IPS-18a (cell line): ENCODE results near the gene EIF4E.
"Not testable (repeated sequence)": the region's sequence is repeated elsewhere in the genome, so short reads cannot be mapped to it uniquely, and the experiment has no call there.

Experiments used
- H3K27ac ChIP-seq: one replicate; pipeline ENCODE4 v1.5.1; 2013; ENCODE audit warnings: low read length
- H3K27me3 ChIP-seq: one replicate; pipeline ENCODE4 v1.6.1; 2013; ENCODE audit warnings: mild to moderate bottlenecking, low read length; ENCODE audit not compliant: control insufficient read depth, insufficient read depth
- H3K36me3 ChIP-seq: one replicate; pipeline ENCODE4 v1.6.1; 2013; ENCODE audit warnings: low read depth, low read length; ENCODE audit not compliant: control insufficient read depth
- H3K4me1 ChIP-seq: one replicate; pipeline ENCODE4 v1.6.1; 2013; ENCODE audit warnings: low read depth, low read length; ENCODE audit not compliant: control insufficient read depth
- H3K4me3 ChIP-seq: one replicate; pipeline ENCODE4 v1.5.1; 2013; ENCODE audit warnings: low read length
- H3K9ac ChIP-seq: one replicate; pipeline ENCODE4 v1.6.1; 2013; ENCODE audit warnings: mild to moderate bottlenecking, low read length, moderate library complexity
- H3K9me3 ChIP-seq: one replicate; pipeline ENCODE4 v1.6.1; 2013; ENCODE audit warnings: low read depth, low read length; ENCODE audit not compliant: control insufficient read depth

The EIF4E gene

DNA sequence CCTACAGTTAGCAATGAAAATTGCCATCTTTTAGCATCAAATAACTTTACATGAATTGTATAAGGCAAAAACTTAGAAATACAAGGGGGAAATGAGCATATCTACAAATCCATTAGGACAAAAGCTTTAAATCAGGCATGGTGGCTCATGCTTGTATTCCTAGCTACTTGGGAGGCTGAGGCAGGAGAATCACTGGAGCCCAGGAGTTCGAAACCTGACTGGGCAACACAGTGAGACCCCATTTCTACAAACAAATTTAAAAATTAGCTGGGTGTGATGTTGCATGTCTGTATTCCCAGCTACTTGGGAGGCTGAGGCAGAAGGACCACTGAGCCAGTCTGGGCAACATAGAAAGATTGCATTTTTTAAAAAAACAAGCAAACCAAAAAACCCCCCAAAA, 61.3 kb downstream of the EIF4E start:
- Histone ChIP-seq H3K36me3 (no peaks in the 10 kb centered on the region), H3K4me3 (no peak overlapping the region), H3K9ac (no peak overlapping the region), H3K9me3 (no peaks in the 10 kb centered on the region), H3K4me1 (no peaks in the 10 kb centered on the region), H3K27me3 (no peaks in the 10 kb centered on the region), H3K27ac (no peak overlapping the region)

DNA sequence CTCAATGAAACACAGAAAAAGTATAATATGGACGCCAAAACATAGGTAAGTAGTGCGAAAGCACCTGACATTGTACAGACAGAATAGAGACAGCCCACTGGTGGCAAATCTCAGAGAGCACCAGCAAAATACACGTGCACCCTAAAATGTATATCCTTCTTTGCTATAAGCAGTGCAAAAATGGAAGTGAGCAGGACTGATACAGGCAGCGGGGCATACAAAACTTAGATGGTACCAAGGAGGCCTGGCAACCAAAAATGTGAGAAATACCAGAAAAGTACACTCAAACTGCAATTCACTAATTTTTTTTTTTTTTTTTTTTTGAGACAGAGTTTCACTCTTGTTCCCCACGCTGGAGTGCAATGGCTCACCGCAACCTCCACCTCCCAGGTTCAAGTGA, 63.9 kb downstream of the EIF4E start:
- Histone ChIP-seq H3K9me3 (no peaks in the 10 kb centered on the region), H3K27me3 (no peaks in the 10 kb centered on the region), H3K36me3 (no peaks in the 10 kb centered on the region), H3K4me3 (no peak overlapping the region), H3K9ac (no peak overlapping the region), H3K27ac (no peak overlapping the region), H3K4me1 (no peaks in the 10 kb centered on the region)

DNA sequence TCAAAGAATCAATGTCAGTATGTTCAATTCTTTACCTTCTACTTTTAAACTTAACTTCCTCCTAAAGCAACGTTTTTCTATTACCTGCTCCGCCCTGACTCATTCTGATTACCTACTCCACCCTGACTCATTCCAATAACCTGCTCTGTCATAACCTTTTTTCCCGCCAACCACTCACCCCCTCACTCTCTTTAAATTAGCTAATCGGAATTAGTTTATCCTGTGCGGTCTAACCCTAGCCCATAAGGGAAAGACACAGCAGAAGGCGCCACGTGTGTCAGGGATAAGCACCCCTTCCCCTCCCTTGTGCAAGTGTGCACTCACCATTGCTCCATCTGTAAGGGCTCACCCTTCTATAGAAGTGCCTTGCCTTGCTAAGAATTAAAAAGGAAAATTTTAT, 64.4 kb downstream of the EIF4E start:
- no peaks in the 10 kb centered on the region for H3K9me3 ChIP-seq
- H3K9ac ChIP-seq: no peak overlapping the region
- H3K4me3 ChIP-seq: no peak overlapping the region
- H3K4me1 ChIP-seq: no peaks in the 10 kb centered on the region
- H3K27me3 ChIP-seq: no peaks in the 10 kb centered on the region
- no peak overlapping the region for H3K27ac ChIP-seq
- no peaks in the 10 kb centered on the region for H3K36me3 ChIP-seq

DNA sequence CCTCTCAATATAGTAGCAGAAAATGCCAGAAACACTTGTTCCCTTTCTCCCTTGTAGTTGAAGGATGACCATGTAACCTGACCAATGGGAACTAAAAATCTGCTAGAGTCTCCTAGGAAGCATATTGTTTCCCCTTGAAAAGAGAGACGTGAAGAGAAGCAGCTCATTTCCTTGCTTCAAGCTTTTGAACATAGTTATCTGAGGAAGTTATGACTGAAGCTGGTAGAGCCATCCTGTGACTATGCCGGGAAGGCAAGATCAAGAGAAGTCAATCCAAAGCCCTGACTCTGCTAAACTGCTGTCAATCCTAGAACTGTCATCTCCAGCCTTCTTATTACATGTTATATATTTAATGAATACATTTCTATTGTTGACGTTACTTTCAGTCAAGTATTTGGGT, 66.6 kb downstream of the EIF4E start:
- no peaks in the 10 kb centered on the region for H3K9me3 ChIP-seq
- no peak overlapping the region for H3K4me3 ChIP-seq
- H3K4me1 ChIP-seq: no peaks in the 10 kb centered on the region
- H3K36me3 ChIP-seq: no peaks in the 10 kb centered on the region
- H3K27me3 ChIP-seq: no peaks in the 10 kb centered on the region
- no peak overlapping the region for H3K27ac ChIP-seq
- no peak overlapping the region for H3K9ac ChIP-seq

DNA sequence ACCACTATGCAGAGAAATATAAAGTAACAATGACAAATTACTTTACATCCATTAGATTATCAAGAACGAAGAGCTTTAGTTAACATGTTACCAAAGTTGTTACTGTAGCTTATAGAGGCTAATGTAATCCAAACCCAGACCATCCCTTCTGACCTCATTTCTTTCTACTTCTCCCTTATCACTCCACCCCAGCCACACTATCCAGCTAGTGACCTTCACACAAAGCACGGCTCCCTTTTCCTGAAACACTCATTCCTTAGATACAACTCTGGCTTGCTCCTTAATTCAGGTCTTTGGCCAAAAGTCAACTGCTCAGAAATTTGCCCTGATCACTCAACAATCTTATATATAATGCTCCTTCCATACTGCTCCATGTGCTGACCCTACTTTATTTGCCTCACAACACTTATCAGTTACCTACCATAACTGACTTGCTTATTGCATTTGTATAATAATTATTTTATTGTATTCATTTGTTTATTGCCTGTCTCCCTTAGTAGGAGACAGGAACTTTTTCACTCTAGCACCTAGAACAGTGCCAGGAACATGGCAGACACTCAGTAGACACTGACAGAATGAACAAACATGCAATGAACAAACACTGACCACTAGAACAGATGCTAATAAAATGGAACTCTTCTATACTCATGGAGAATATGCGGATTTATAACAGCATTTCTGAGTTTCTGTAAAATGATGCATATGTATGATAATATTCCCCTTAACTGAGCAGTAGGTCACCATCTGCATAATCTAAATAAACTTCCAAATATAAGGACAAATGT, 67.6 kb downstream of the EIF4E start:
- Histone ChIP-seq H3K4me3 (no peak overlapping the region), H3K27me3 (no peaks in the 10 kb centered on the region), H3K36me3 (no peaks in the 10 kb centered on the region), H3K9ac (no peak overlapping the region), H3K4me1 (no peaks in the 10 kb centered on the region), H3K9me3 (no peaks in the 10 kb centered on the region), H3K27ac (no peak overlapping the region)

DNA sequence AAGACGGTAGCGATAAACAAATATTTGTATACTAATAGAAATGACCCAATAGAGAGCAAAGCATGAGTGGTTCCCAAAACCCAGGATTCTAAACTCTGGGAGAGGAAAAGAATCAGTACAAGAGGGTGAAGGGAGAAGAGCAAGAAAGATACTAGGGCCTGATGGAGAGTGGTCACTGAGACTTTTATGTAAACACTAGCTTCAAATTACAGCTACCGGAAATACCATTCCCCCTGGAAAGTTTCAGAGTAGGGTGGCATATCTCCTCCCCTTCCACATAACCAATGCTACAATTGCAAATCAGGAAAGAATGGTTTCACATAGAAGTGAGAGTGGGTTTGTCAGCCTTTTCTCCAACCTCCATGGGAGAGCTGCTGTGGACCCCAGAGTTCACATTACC, 77.1 kb downstream of the EIF4E start:
- no peaks in the 10 kb centered on the region for H3K9me3 ChIP-seq
- no peak overlapping the region for H3K9ac ChIP-seq
- peaks cover 11% of the 10 kb centered on the region for H3K4me1 ChIP-seq
- peak overlapping the region; percentile 3 for H3K4me3 ChIP-seq
- H3K27me3 ChIP-seq: no peaks in the 10 kb centered on the region
- no peak overlapping the region for H3K27ac ChIP-seq
- no peaks in the 10 kb centered on the region for H3K36me3 ChIP-seq

DNA sequence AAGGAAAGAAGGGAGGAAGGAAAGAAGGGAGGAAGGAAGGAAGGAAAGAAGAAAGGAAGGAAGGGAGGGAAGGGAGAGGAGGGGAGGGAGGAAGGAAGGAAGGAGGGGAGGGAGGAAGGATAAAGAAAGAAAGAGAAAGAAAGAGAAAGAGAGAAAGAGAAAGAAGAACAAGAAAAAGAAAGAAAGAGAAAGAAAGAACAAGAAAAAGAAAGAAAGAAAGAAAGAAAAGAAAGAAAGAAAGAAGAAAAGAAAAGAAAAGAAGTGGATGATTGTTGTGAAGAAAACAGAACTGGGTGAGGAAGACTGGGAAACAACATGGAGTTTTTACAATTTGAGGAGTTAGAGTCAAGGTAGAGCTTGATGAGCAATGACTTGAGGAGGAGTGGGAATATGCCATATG, 78.0 kb downstream of the EIF4E start:
- Histone ChIP-seq H3K4me1 (peaks cover 11% of the 10 kb centered on the region), H3K27ac (no peak overlapping the region), H3K9ac (no peak overlapping the region), H3K9me3 (peaks cover 7% of the 10 kb centered on the region), H3K27me3 (no peaks in the 10 kb centered on the region), H3K36me3 (no peaks in the 10 kb centered on the region), H3K4me3 (no peak overlapping the region)

DNA sequence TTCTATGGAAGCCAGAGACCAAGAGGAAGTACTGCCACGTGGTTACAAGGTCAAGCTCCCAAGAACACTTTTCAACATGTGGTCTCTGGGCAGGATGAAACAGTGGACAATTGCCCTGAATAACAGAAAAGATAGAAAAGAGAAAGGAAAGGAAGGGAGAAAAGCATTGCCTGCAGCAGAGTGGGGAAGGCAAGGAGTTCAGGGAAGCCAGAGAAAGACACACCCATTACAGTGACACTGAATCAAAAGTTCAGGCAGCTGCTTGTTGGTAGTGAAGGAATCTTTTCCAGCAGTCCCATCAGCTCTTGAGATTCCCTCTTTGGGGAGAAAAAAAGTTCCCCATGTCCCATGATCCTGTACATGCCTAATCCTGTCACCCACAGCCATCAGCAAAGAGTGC, 80.5 kb downstream of the EIF4E start:
- Histone ChIP-seq H3K4me1 (peaks cover 11% of the 10 kb centered on the region), H3K9ac (no peak overlapping the region), H3K9me3 (peaks cover 12% of the 10 kb centered on the region)

DNA sequence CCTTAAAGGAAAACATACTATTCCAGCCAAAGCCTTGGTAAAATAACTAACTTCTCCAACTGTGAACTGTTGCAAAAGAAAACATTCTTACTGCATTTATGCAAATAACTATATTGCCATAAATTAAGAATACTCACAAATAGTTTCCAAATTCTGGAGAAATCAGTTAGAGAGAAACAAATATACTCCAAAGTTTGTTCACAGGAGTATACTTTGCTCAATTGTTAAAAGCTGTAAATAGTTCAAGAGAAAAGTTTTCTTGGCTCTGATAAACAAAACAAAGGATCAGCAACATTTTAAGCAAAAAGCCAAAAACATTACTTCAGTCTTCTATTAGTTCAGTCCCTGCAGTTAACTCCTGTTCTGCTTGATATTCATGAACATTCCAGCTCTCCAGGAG, 83.0 kb downstream of the EIF4E start:
- Histone ChIP-seq H3K9ac (no peak overlapping the region), H3K36me3 (no peaks in the 10 kb centered on the region), H3K4me1 (no peaks in the 10 kb centered on the region), H3K27me3 (no peaks in the 10 kb centered on the region), H3K4me3 (no peak overlapping the region), H3K27ac (no peak overlapping the region), H3K9me3 (peaks cover 12% of the 10 kb centered on the region)

More for the DNA sequence above, 80.5 kb downstream of the EIF4E start:
- H3K27ac ChIP-seq: no peak overlapping the region
- H3K27me3 ChIP-seq: no peaks in the 10 kb centered on the region
- H3K4me3 ChIP-seq: no peak overlapping the region
- no peaks in the 10 kb centered on the region for H3K36me3 ChIP-seq

DNA sequence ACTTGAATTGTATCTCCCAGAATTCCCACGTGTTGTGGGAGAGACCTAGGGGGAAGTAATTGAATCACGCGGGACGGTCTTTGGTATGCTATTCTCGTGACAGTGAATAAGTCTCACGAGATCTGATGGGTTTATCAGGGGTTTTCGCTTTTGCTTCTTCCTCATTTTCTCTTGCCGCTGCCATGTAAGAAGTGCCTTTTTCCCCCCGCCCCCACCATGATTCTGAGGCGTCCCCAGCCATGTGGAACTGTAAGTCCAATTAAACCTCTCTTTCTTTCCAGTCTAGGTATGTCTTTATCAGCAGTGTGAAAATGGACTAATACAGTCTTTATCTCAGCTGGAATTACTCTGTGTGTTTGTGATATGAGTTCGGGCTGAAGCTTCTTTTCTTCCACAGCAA, 86.0 kb downstream of the EIF4E start:
- H3K27me3 ChIP-seq, H3K4me1 ChIP-seq, H3K4me3 ChIP-seq, H3K36me3 ChIP-seq, H3K9ac ChIP-seq, H3K27ac ChIP-seq: not testable (repeated sequence)
- H3K9me3 ChIP-seq: peaks cover 12% of the 10 kb centered on the region

DNA sequence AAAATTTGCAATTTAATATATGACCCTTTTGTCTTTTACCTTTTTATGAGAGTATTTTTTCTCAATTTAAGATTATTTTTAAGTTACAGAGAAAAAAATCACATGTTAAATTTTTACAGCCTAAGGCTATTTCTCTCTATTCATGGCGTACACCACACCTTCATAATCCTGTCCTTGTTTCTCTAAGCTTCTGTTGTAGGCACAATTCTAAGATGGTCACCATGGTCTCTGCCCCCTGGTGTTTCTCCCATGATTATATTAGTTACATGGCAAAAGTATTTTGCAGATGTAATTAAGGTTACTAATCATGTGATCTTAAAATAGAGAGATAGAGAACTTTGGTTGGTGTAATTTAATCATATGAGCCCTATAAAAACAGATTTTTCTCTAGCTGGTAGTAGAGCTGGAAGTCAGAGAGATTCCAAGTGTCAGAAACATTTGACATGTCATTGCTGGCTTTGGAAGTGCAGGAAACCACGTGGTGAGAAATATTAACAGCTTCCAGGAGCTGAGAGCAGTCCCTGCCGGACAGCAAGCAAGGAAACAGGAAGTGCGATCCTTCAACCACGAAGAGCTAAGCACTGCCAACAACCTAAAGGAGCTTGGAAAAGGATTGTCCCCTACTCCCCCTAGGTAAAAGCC, 89.8 kb downstream of the EIF4E start:
- H3K4me3 ChIP-seq: no peak overlapping the region
- no peaks in the 10 kb centered on the region for H3K27me3 ChIP-seq
- H3K9me3 ChIP-seq: no peaks in the 10 kb centered on the region
- H3K4me1 ChIP-seq: no peaks in the 10 kb centered on the region
- no peaks in the 10 kb centered on the region for H3K36me3 ChIP-seq
- no peak overlapping the region for H3K27ac ChIP-seq
- no peak overlapping the region for H3K9ac ChIP-seq

DNA sequence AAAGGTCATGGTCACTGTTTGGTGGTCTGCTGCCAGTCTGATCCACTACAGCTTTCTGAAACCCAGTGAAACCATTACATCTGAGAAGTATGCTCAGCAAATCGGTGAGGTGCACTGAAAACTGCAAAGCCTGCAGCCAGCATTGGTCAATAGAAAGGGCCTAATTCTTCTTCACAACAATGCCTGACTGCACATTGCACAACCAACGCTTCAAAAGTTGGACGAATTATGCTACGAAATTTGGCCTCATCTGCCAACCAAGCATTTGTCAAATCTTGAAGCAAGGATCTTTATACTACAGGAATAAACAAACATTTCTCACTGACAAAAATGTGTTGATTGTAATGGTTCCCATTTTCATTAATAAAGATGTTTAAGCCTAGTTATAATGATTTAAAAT, 90.4 kb downstream of the EIF4E start:
- H3K27me3 ChIP-seq: no peaks in the 10 kb centered on the region
- H3K27ac ChIP-seq: no peak overlapping the region
- no peaks in the 10 kb centered on the region for H3K4me1 ChIP-seq
- no peak overlapping the region for H3K4me3 ChIP-seq
- H3K9me3 ChIP-seq: no peaks in the 10 kb centered on the region
- no peaks in the 10 kb centered on the region for H3K36me3 ChIP-seq
- H3K9ac ChIP-seq: no peak overlapping the region
